Kidney (tissue), 14 donors: ENCODE measurements around the gene SLC7A4. TPM values are rescaled to one million over a fixed set of nuclear protein-coding genes. Genes with fewer than 3 reads are reported as not detected.

Source experiments
- DNase-seq, 5 donors: peaks; one replicate each; pipeline ENCODE4 v3.0.0-alpha.2; 2013 to 2020
- FAIRE-seq: peaks from 2 replicates; lab custom pipeline; 2012; peaks lifted over from hg19 to GRCh38; lab: Jason Lieb, UNC
- H3K27ac ChIP-seq, 2 donors: one replicate each; pipeline ENCODE4 v1.7.0; 2013; ENCODE audit warnings: low read depth in 2 of 2, low read length in 2 of 2, inconsistent platforms in 1 of 2
- H3K27me3 ChIP-seq: one replicate; pipeline ENCODE4 v1.7.1; 2013; ENCODE audit warnings: low read length, inconsistent platforms; ENCODE audit not compliant: control insufficient read depth, insufficient read depth
- H3K36me3 ChIP-seq, 3 donors: one replicate each; pipeline versions ENCODE4 v1.7.0 to v1.7.1; 2013; ENCODE audit warnings: low read length in 3 of 3, control low read depth in 1 of 3, inconsistent platforms in 1 of 3; ENCODE audit not compliant: insufficient read depth in 3 of 3, control insufficient read depth in 2 of 3
- H3K4me1 ChIP-seq, 3 donors: one replicate each; pipeline versions ENCODE4 v1.7.0 to v1.7.1; 2013; ENCODE audit warnings: low read length in 3 of 3, inconsistent platforms in 1 of 3, low read depth in 1 of 3; ENCODE audit not compliant: control insufficient read depth in 2 of 3, insufficient read depth in 2 of 3
- H3K4me3 ChIP-seq, 3 donors: one replicate each; pipeline versions ENCODE4 v1.7.0 to v1.8.1; 2013; ENCODE audit warnings: low read length in 3 of 3, control low read depth in 1 of 3, inconsistent platforms in 1 of 3
- H3K9ac ChIP-seq, 3 donors: one replicate each; pipeline versions ENCODE4 v1.7.0 to v1.7.1; 2013; ENCODE audit warnings: low read length in 3 of 3, control low read depth in 1 of 3, inconsistent platforms in 1 of 3
- H3K9me3 ChIP-seq, 3 donors: one replicate each; pipeline versions ENCODE4 v1.7.0 to v1.7.1; 2013; ENCODE audit warnings: low read length in 3 of 3, control low read depth in 1 of 3, inconsistent platforms in 1 of 3; ENCODE audit not compliant: control insufficient read depth in 2 of 3, insufficient read depth in 1 of 3
- CTCF ChIP-seq: IDR thresholded peaks from 3 replicates; pipeline ENCODE4 v1.5.1; 2012; ENCODE audit warnings: mild to moderate bottlenecking, moderate library complexity, borderline replicate concordance; ENCODE audit not compliant: insufficient read depth; ENCODE audit errors: extremely low read depth
- intact Hi-C: fragments of 100-400 bp; cut with DNase I; formaldehyde crosslinking; loops from one replicate; pipeline ENCODE4 v1.11.1; 2022
- polyA plus RNA-seq: library from polyadenylated mRNA; stranded (reverse); fragments of 350-450 nt; fragmentation: Illumina TruSeq; extraction: RNeasy Lipid Tissue Mini Kit (QIAGEN cat#74804); gene quantifications from one replicate; pipeline ENCODE4 v1.2.3, GENCODE V29; 2014; ENCODE audit warnings: low read depth, low replicate concordance; ENCODE audit not compliant: insufficient read depth
- total RNA-seq: library from RNA; stranded (reverse); fragmentation: NEBNext Ultra II Directional; extraction: Animal tissue kit (Norgen Biotek cat#: 25700); gene quantifications from one replicate; pipeline ENCODE4 v1.2.1, GENCODE V29; 2021
- donor health status: control.
- donor health status: control.
- donor health status: control.
- donor health status: control.
- donor health status: control.
- donor health status: DM: yes; HTN: yes; CAD: no.
- donor health status: Normal renal cell carcinoma (clear cell type).

SLC7A4 gene
- total and polyA plus RNA-seq, 2 donors from 2014 or later = 0.57 to 1.2 TPM

GRCh38 chr22:20983081-20983771 lies 49.1 kb downstream of the SLC7A4 start:
- Histone ChIP-seq H3K9ac (peak overlapping the region; percentile 45 to 89 (median 63)), H3K9me3 (no peaks in the 10 kb centered on the region), H3K4me1 (peaks cover 0 to 29% (median 27%) of the 10 kb centered on the region in 3 donors), H3K27me3 (no peaks in the 10 kb centered on the region), H3K36me3 (peaks cover 0 to 5% (median 2%) of the 10 kb centered on the region in 3 donors), H3K27ac (no peak overlapping the region), H3K4me3 (peak overlapping the region; percentile 78 to 83 (median 81))
- DNase-seq (no peak), FAIRE-seq (no peak)
- intact Hi-C loops = no loop called here
- no peak for TF ChIP-seq CTCF

- Histone ChIP-seq H3K4me3 (peak overlapping the region; percentile 78 to 83 (median 81)), H3K4me1 (peaks cover 0 to 29% (median 27%) of the 10 kb centered on the region in 3 donors), H3K36me3 (peaks cover 0 to 5% (median 2%) of the 10 kb centered on the region in 3 donors), H3K27me3 (no peaks in the 10 kb centered on the region), H3K27ac (peak overlapping the region in 1 of 2 donors; percentile 75), H3K9ac (peak overlapping the region; percentile 45 to 89 (median 63)), H3K9me3 (no peaks in the 10 kb centered on the region)
- intact Hi-C loops = no loop called here
- FAIRE-seq = no peak
- no peak for TF ChIP-seq CTCF
- no peak for DNase-seq
These were observed 49.8 kb downstream of the SLC7A4 start for GRCh38 chr22:20982563-20982882.

- peak within 1 kb of the TSS; percentile 64 to 89 (median 67) for H3K9ac ChIP-seq
- DNase-seq (peak; percentile 86 to 95 (median 91)), FAIRE-seq (no peak)
- peak within 1 kb of the TSS; percentile 75 to 89 for H3K27ac ChIP-seq
- peaks cover 0 to 5% (median 2%) of the 10 kb centered on the region in 3 donors for H3K36me3 ChIP-seq
- intact Hi-C loops = no loop called here
- H3K27me3 ChIP-seq = no peaks in the 10 kb centered on the region
- peak; percentile 32 for TF ChIP-seq CTCF
- H3K9me3 ChIP-seq = no peaks in the 10 kb centered on the region
- peaks cover 0 to 29% (median 27%) of the 10 kb centered on the region in 3 donors for H3K4me1 ChIP-seq
- peak within 1 kb of the TSS; percentile 78 to 83 (median 81) for H3K4me3 ChIP-seq
These were observed 50.4 kb downstream of the SLC7A4 start, which contains the start of gene LZTR1 for GRCh38 chr22:20981787-20982562. LZTR1 (plus strand) TSS chr22:20982297; CDS start chr22:20982372, 75 bp downstream.
